H1 (cell line): Measurements from ENCODE around the gene MOB4. TPM values are rescaled to one million over a fixed set of nuclear protein-coding genes. Genes with fewer than 3 reads are reported as not detected.

Source experiments
- CHD2 ChIP-seq: IDR thresholded peaks from 2 replicates; pipeline ENCODE4 v1.6.1; 2012; ENCODE audit warnings: low read length, improper control_type of control experiment
- EGR1 ChIP-seq: IDR thresholded peaks from 2 replicates; pipeline ENCODE4 v1.6.1; 2011; ENCODE audit warnings: low read depth, low read length, borderline replicate concordance
- polyA plus RNA-seq, 7 experiments: library from polyadenylated mRNA; depleted of rRNA in 3 of 7; stranded (reverse) in 5 of 7; unstranded in 2 of 7; fragments of >200 nt in 5 of 7; fragments of 200-250 nt in 2 of 7; gene quantifications; 1 replicate in 5 of 7; 2 replicates in 1 of 7; 4 replicates in 1 of 7; pipeline versions ENCODE4 v1.2.1 to v1.2.3, GENCODE V29; 2011 to 2013; ENCODE audit warnings: missing spikeins in 2 of 7, mixed read lengths in 2 of 7
- total RNA-seq: library from RNA; stranded (reverse); fragmentation: NEBNext Ultra II Directional; extraction: Animal tissue kit (Norgen Biotek cat#: 25700); gene quantifications from 2 replicates; pipeline ENCODE4 v1.2.1, GENCODE V29; 2021
- TF ChIP-seq, protein P1 (sequence below): IDR thresholded peaks from 2 replicates; pipeline ENCODE4 v1.6.1; 2012; ENCODE audit warnings: inconsistent platforms
- TF ChIP-seq, protein P2 (sequence below): IDR thresholded peaks from 2 replicates; pipeline ENCODE4 v1.6.1; 2012; ENCODE audit warnings: inconsistent platforms

MOB4 gene
- total and polyA plus RNA-seq, 2 of the 8 experiments (the other 6 are each of a cell fraction or from before 2014, with no cell fraction given): 51.5 to 54.2 TPM

DNA sequence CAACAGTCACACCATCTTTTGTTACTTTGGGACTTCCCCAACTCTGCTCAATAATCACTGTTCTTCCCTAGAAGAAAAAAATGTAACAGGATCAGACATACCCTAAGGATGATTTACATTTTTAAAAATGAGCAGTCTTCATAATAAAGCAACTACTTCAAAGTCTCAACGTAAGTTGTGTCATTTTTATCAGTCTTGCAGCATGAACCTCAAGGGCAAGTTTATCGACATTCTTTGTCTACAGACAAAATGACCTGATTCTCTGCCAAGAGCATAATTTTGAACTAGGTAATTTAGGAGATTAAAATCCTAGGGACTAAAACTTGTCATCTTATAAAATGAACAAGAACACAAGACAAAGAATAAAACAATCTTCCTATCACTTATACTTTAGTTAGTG, 18.5 kb upstream of the MOB4 start (continued):
- TF ChIP-seq, protein P1, sequence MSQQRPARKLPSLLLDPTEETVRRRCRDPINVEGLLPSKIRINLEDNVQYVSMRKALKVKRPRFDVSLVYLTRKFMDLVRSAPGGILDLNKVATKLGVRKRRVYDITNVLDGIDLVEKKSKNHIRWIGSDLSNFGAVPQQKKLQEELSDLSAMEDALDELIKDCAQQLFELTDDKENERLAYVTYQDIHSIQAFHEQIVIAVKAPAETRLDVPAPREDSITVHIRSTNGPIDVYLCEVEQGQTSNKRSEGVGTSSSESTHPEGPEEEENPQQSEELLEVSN: no peak
- TF ChIP-seq CHD2 (no peak), EGR1 (no peak)
- TF ChIP-seq, protein P2, sequence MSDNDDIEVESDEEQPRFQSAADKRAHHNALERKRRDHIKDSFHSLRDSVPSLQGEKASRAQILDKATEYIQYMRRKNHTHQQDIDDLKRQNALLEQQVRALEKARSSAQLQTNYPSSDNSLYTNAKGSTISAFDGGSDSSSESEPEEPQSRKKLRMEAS: no peak
